ENCODE measurements around the gene CREB3L2. TPM values are rescaled to one million over a fixed set of nuclear protein-coding genes. Genes with fewer than 3 reads are reported as not detected.

CREB3L2 gene
- total and polyA plus RNA-seq, 10 of the 15 experiments (the other 5 are each of a cell fraction or from before 2014, with no cell fraction given), result 6.4 to 67.1 (median 26.2) TPM

- 98% methylated on average over 2 of the region's 2 CpGs for WGBS (ENCODE audit: insufficient coverage, insufficient replicate concordance, low lambda C conversion rate, missing lambda C conversion rate)
These were observed 70.1 kb downstream of the CREB3L2 start for GRCh38 chr7:137931823-137932222.

More at GRCh38 chr7:137931823-137932222, 70.1 kb downstream of the CREB3L2 start:
- H3K27ac ChIP-seq (ENCODE audit: control insufficient read depth, insufficient read depth), result no peak overlapping the region
- peaks cover 30% of the 10 kb centered on the region for H3K4me1 ChIP-seq (ENCODE audit: control insufficient read depth, insufficient read depth, low read length)
- no peaks in the 10 kb centered on the region for H3K27me3 ChIP-seq (replicated peaks in 1 of 2; ENCODE audit: control insufficient read depth in 2 of 2, insufficient read depth in 2 of 2, low read length in 1 of 2)
- no peak overlapping the region for H3K9ac ChIP-seq (ENCODE audit: control insufficient read depth, insufficient read depth, low read length)
- ChIA-PET SMC1A (ENCODE audit: uncharacterized antibody, unreplicated experiment) (interaction anchor here (1.1 to 1.9 kb wide), 2 partner anchors 14 to 50 kb away, joined by 3 to 6 read pairs; no protein-coding TSS in a partner anchor), RAD21 (ENCODE audit: unreplicated experiment) (interaction anchor here (5.5 kb wide), 1 partner anchor 69 kb away, joined by 43 read pairs; the partner anchor contains the start of gene CREB3L2), POLR2A (interaction anchor here (0.7 kb wide), 2 partner anchors 38 to 55 kb away, joined by 3 to 6 read pairs; no protein-coding TSS in a partner anchor), CTCF (interaction anchor here (1.6 to 12.4 kb wide), 2 partner anchors 72 to 79 kb away, joined by 4 to 132 read pairs; partner anchors contain the start of gene CREB3L2)
- DNase-seq (ENCODE audit: low read depth, low spot score) (no peak), FAIRE-seq (no peak), ATAC-seq (no peak)
- no peaks in the 10 kb centered on the region; the same call in 2 of the 3 replicates for H3K9me3 ChIP-seq (replicated peaks; ENCODE audit: control insufficient read depth, insufficient read depth, low read length)
- H3K4me3 ChIP-seq, result no peak overlapping the region
- peaks cover 2% of the 10 kb centered on the region; the same call in 1 of the 2 replicates for H4K20me1 ChIP-seq (ENCODE audit: control insufficient read depth, insufficient read depth)
- H3K79me2 ChIP-seq (ENCODE audit: control insufficient read depth, insufficient read depth, low read length), result peaks cover 66% of the 10 kb centered on the region
- in situ Hi-C loops (cut with MboI) (no loop called here), intact Hi-C loops (cut with micrococcal nuclease; ENCODE audit: unreplicated experiment) (no loop called here)
- H3K36me3 ChIP-seq (ENCODE audit: control insufficient read depth in 2 of 2, insufficient read depth in 2 of 2, low read length in 1 of 2), result peaks cover 3 to 15% of the 10 kb centered on the region in 2 experiments
- no peak overlapping the region for H3K4me2 ChIP-seq (ENCODE audit: control insufficient read depth, insufficient read depth)
- BruUV-seq (replicated peaks), result no TSS peak
- H2AFZ ChIP-seq (ENCODE audit: control insufficient read depth, low read depth, low read length), result no peak overlapping the region
- TF ChIP-seq ATF7 (IDR thresholded peaks at IDR 0.05; ENCODE audit: low read depth) (no peak), REST (IDR thresholded peaks at IDR 0.05; ENCODE audit: low read depth, low read length) (no peak), ETV6 (conservative IDR thresholded peaks at IDR 0.05 in 1 of 2, IDR thresholded peaks at IDR 0.05 in 1 of 2; ENCODE audit: borderline replicate concordance in 1 of 2, low read depth in 1 of 2) (no peak), CBFB (IDR thresholded peaks at IDR 0.05; ENCODE audit: low read depth) (no peak), SREBF1 (IDR thresholded peaks at IDR 0.05; ENCODE audit: low read length) (no peak), CREM (IDR thresholded peaks at IDR 0.05; ENCODE audit: low read depth) (no peak), TCF7 (IDR thresholded peaks at IDR 0.05; ENCODE audit: borderline replicate concordance) (no peak), HCFC1 (IDR thresholded peaks at IDR 0.05; ENCODE audit: low read length) (no peak)

Measured in GM12878 (cell line).